HCT116 (cell line): Measurements from ENCODE around the gene RGS6. TPM values are rescaled to one million over a fixed set of nuclear protein-coding genes. Genes with fewer than 3 reads are reported as not detected.

Source experiments
- ATAC-seq: fragments of 200-7000 bp; cut with Tn5 transposase; 2 replicates; pipeline ENCODE4 v1.9.1; 2020; ENCODE audit warnings: mild to moderate bottlenecking, moderate library complexity
- BruUV-seq: library from RNA; stranded (reverse); fragments of 400-500 nt; replicated peaks from 2 replicates; lab custom pipeline; 2021; lab: Mats Ljungman, UMichigan
- CTCF ChIA-PET: fragments of 300-600 bp; sonication (Branson Sonifier 250); formaldehyde crosslinking; loops from one replicate; lab custom pipeline; 2021; ENCODE audit warnings: antibody characterized with exemption; lab: Charles Lee
- POLR2A ChIA-PET: fragments of 300-600, 350-600 bp; sonication (Branson Sonifier 250); formaldehyde crosslinking; loops from one replicate; lab custom pipeline; 2021; ENCODE audit warnings: antibody characterized with exemption; lab: Charles Lee
- RAD21 ChIA-PET, 2 experiments: fragments of 300-600 bp; sonication (Branson Sonifier 250); formaldehyde crosslinking; loops; one replicate each; lab custom pipeline; 2023; ENCODE audit warnings: low total read pairs in 2 of 2; ENCODE audit not compliant: uncharacterized antibody in 2 of 2, unreplicated experiment in 2 of 2, low non-redundant PET in 1 of 2; lab: Charles Lee
- DNase-seq: peaks from one replicate; pipeline ENCODE4 v3.0.0-alpha.2; 2010; ENCODE audit warnings: low read depth, low spot score
- H2AFZ ChIP-seq: fragments of 200-600 bp; shearing (Covaris generic), sonication (generic); 2 replicates; pipeline ENCODE4 v1.6.1; 2017; ENCODE audit warnings: low read depth, mixed run types, mixed read lengths, antibody characterized with exemption, low read length; ENCODE audit not compliant: poor library complexity, severe bottlenecking
- H3K27ac ChIP-seq: 2 replicates; pipeline ENCODE4 v1.5.1; 2012; ENCODE audit warnings: low read depth, low read length
- H3K27me3 ChIP-seq: fragments of 200-600 bp; sonication (generic); 2 replicates; pipeline ENCODE4 v1.6.1; 2016; ENCODE audit warnings: mixed run types, low read length, mixed read lengths; ENCODE audit not compliant: insufficient read depth
- H3K36me3 ChIP-seq, 2 experiments: fragments of 200-500 bp in 1 of 2; fragments of 200-600 bp in 1 of 2; sonication (Bioruptor generic) in 1 of 2; sonication (generic) in 1 of 2; 2 replicates each; pipeline versions ENCODE4 v1.5.1 to v1.6.1; 2014 to 2016; ENCODE audit warnings: low read length in 2 of 2, inconsistent platforms in 1 of 2, mixed read lengths in 1 of 2, mixed run types in 1 of 2; ENCODE audit not compliant: insufficient read depth in 2 of 2, control insufficient read depth in 1 of 2
- H3K4me1 ChIP-seq, 2 experiments: fragments of 200-600 bp in 1 of 2; sonication (generic) in 1 of 2; 2 replicates each; pipeline versions ENCODE4 v1.5.1 to v1.6.1; 2012 to 2017; ENCODE audit warnings: low read length in 2 of 2, inconsistent platforms in 1 of 2, mild to moderate bottlenecking in 1 of 2, mixed read lengths in 1 of 2, mixed run types in 1 of 2, moderate library complexity in 1 of 2; ENCODE audit not compliant: insufficient read depth in 2 of 2, control insufficient read depth in 1 of 2
- H3K4me2 ChIP-seq: fragments of 200-600 bp; sonication (generic); 2 replicates; pipeline ENCODE4 v1.6.1; 2017; ENCODE audit warnings: mixed run types, low read length, mixed read lengths
- H3K4me3 ChIP-seq, 2 experiments: fragments of 200-600 bp in 1 of 2; sonication (generic) in 1 of 2; replicated peaks in 1 of 2; 2 replicates each; pipeline ENCODE4 v1.5.1; 2011 to 2016; ENCODE audit warnings: low read length in 2 of 2, control low read depth in 1 of 2, low read depth in 1 of 2, mild to moderate bottlenecking in 1 of 2, mixed read lengths in 1 of 2, mixed run types in 1 of 2
- H3K79me2 ChIP-seq: fragments of 200-600 bp; sonication (generic); 2 replicates; pipeline ENCODE4 v1.6.1; 2017; ENCODE audit warnings: mild to moderate bottlenecking, mixed run types, low read length, moderate library complexity, mixed read lengths; ENCODE audit not compliant: insufficient read depth
- H3K9ac ChIP-seq: fragments of 200-600 bp; sonication (generic); 2 replicates; pipeline ENCODE4 v1.6.1; 2016; ENCODE audit warnings: low read length, mixed read lengths
- H3K9me2 ChIP-seq: fragments of 200-600 bp; sonication (generic), shearing (Covaris generic); 2 replicates; pipeline ENCODE4 v1.6.1; 2017; ENCODE audit warnings: mixed run types, mild to moderate bottlenecking, moderate library complexity; ENCODE audit not compliant: insufficient read depth
- H3K9me3 ChIP-seq, 2 experiments: fragments of 200-500 bp in 1 of 2; fragments of 200-600 bp in 1 of 2; sonication (Bioruptor generic) in 1 of 2; sonication (generic) in 1 of 2; 2 replicates each; pipeline ENCODE4 v1.6.1; 2014 to 2017; ENCODE audit warnings: low read length in 2 of 2, mixed read lengths in 2 of 2, inconsistent platforms in 1 of 2, low read depth in 1 of 2, mild to moderate bottlenecking in 1 of 2, mixed run types in 1 of 2, moderate library complexity in 1 of 2; ENCODE audit not compliant: control insufficient read depth in 1 of 2, insufficient read depth in 1 of 2
- H4K20me1 ChIP-seq: fragments of 200-600 bp; sonication (generic), shearing (Covaris generic); 2 replicates; pipeline ENCODE4 v1.6.1; 2017; ENCODE audit warnings: mixed run types, mild to moderate bottlenecking, moderate library complexity; ENCODE audit not compliant: insufficient read depth
- CBX3 ChIP-seq: IDR thresholded peaks from 2 replicates; pipeline ENCODE4 v1.6.1; 2012; ENCODE audit warnings: low read depth
- CEBPB ChIP-seq: IDR thresholded peaks from 2 replicates; pipeline ENCODE4 v1.6.1; 2012; ENCODE audit warnings: low read depth
- EZH2 ChIP-seq: fragments of 200-600 bp; sonication (generic); IDR thresholded peaks from 2 replicates; pipeline ENCODE4 v1.6.1; 2017; ENCODE audit warnings: antibody characterized with exemption, mixed run types
- EZH2phosphoT487 ChIP-seq: fragments of 200-600 bp; IDR thresholded peaks from 2 replicates; pipeline ENCODE4 v1.6.1; 2018; ENCODE audit warnings: antibody characterized with exemption, borderline replicate concordance
- FOSL1 ChIP-seq: IDR thresholded peaks from 2 replicates; pipeline ENCODE4 v1.6.1; 2012; ENCODE audit warnings: low read depth
- JUND ChIP-seq: IDR thresholded peaks from 2 replicates; pipeline ENCODE4 v1.6.1; 2012
- MAX ChIP-seq: IDR thresholded peaks from 2 replicates; pipeline ENCODE4 v1.6.1; 2012
- POLR2A ChIP-seq: IDR thresholded peaks from 2 replicates; pipeline ENCODE4 v1.7.0; 2011; ENCODE audit warnings: borderline replicate concordance; ENCODE audit not compliant: insufficient read depth, insufficient read length; ENCODE audit errors: extremely low read depth
- POLR2AphosphoS5 ChIP-seq: IDR thresholded peaks from 2 replicates; pipeline ENCODE4 v1.6.1; 2011; ENCODE audit warnings: mild to moderate bottlenecking, low read depth, low read length, moderate library complexity
- RAD21 ChIP-seq: IDR thresholded peaks from 2 replicates; pipeline ENCODE4 v1.6.1; 2012; ENCODE audit warnings: low read depth, mild to moderate bottlenecking
- SRF ChIP-seq: IDR thresholded peaks from 2 replicates; pipeline ENCODE4 v1.6.1; 2012; ENCODE audit warnings: low read depth
- TCF7L2 ChIP-seq: IDR thresholded peaks from 2 replicates; pipeline ENCODE4 v1.7.0; 2011; ENCODE audit warnings: borderline replicate concordance, inconsistent platforms; ENCODE audit not compliant: insufficient read depth, insufficient read length; ENCODE audit errors: extremely low read depth
- ZFX ChIP-seq: fragments of 450-650 bp; IDR thresholded peaks from 2 replicates; pipeline ENCODE4 v1.6.1; 2017
- intact Hi-C: fragments of 100-400 bp; cut with micrococcal nuclease; formaldehyde crosslinking; loops from 2 replicates; pipeline ENCODE4 v1.10.0; 2022
- total RNA-seq: library from RNA; stranded (reverse); gene quantifications from one replicate; pipeline ENCODE4 v1.2.1, GENCODE V29; 2021; ENCODE audit not compliant: unreplicated experiment
- TF ChIP-seq, protein P1 (sequence below), 3 experiments: fragments of 200-600 bp in 1 of 3; sonication (generic) in 1 of 3; IDR thresholded peaks in 2 of 3; conservative IDR thresholded peaks in 1 of 3; 2 replicates each; pipeline ENCODE4 v1.5.1; 2012 to 2017; ENCODE audit warnings: low read depth in 2 of 3, low read length in 2 of 3, antibody characterized with exemption in 1 of 3, borderline replicate concordance in 1 of 3, control low read depth in 1 of 3, mild to moderate bottlenecking in 1 of 3, mixed read lengths in 1 of 3, mixed run types in 1 of 3, moderate library complexity in 1 of 3; ENCODE audit not compliant: insufficient read depth in 1 of 3
- TF ChIP-seq, protein P2 (sequence below): IDR thresholded peaks from 2 replicates; pipeline ENCODE4 v1.6.1; 2012; ENCODE audit warnings: low read depth

RGS6 gene
- total RNA-seq, 1 experiment from 2014 or later = 4.7 TPM

- no peak for TF ChIP-seq TCF7L2
- no peak for TF ChIP-seq POLR2A
- no peak for TF ChIP-seq CEBPB
- TF ChIP-seq ZFX = no peak
- no peak for TF ChIP-seq EZH2
- no peak for TF ChIP-seq SRF
- TF ChIP-seq JUND = no peak
- TF ChIP-seq EZH2phosphoT487 = no peak
- TF ChIP-seq MAX = no peak
- TF ChIP-seq, protein P1, sequence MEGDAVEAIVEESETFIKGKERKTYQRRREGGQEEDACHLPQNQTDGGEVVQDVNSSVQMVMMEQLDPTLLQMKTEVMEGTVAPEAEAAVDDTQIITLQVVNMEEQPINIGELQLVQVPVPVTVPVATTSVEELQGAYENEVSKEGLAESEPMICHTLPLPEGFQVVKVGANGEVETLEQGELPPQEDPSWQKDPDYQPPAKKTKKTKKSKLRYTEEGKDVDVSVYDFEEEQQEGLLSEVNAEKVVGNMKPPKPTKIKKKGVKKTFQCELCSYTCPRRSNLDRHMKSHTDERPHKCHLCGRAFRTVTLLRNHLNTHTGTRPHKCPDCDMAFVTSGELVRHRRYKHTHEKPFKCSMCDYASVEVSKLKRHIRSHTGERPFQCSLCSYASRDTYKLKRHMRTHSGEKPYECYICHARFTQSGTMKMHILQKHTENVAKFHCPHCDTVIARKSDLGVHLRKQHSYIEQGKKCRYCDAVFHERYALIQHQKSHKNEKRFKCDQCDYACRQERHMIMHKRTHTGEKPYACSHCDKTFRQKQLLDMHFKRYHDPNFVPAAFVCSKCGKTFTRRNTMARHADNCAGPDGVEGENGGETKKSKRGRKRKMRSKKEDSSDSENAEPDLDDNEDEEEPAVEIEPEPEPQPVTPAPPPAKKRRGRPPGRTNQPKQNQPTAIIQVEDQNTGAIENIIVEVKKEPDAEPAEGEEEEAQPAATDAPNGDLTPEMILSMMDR (IDR thresholded peaks at IDR 0.05 in 2 of 3, conservative IDR thresholded peaks at IDR 0.05 in 1 of 3; ENCODE audit: borderline replicate concordance in 1 of 3, insufficient read depth in 1 of 3, low read depth in 2 of 3, low read length in 2 of 3) = no peak
- TF ChIP-seq, protein P2, sequence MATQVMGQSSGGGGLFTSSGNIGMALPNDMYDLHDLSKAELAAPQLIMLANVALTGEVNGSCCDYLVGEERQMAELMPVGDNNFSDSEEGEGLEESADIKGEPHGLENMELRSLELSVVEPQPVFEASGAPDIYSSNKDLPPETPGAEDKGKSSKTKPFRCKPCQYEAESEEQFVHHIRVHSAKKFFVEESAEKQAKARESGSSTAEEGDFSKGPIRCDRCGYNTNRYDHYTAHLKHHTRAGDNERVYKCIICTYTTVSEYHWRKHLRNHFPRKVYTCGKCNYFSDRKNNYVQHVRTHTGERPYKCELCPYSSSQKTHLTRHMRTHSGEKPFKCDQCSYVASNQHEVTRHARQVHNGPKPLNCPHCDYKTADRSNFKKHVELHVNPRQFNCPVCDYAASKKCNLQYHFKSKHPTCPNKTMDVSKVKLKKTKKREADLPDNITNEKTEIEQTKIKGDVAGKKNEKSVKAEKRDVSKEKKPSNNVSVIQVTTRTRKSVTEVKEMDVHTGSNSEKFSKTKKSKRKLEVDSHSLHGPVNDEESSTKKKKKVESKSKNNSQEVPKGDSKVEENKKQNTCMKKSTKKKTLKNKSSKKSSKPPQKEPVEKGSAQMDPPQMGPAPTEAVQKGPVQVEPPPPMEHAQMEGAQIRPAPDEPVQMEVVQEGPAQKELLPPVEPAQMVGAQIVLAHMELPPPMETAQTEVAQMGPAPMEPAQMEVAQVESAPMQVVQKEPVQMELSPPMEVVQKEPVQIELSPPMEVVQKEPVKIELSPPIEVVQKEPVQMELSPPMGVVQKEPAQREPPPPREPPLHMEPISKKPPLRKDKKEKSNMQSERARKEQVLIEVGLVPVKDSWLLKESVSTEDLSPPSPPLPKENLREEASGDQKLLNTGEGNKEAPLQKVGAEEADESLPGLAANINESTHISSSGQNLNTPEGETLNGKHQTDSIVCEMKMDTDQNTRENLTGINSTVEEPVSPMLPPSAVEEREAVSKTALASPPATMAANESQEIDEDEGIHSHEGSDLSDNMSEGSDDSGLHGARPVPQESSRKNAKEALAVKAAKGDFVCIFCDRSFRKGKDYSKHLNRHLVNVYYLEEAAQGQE = no peak
- no peak for TF ChIP-seq CBX3
- TF ChIP-seq FOSL1 = no peak
- TF ChIP-seq POLR2AphosphoS5 = no peak
- TF ChIP-seq RAD21 = no peak
- TF ChIP-seq, all 23 proteins: peak for 0
- H3K4me2 ChIP-seq = no peak overlapping the region
- intact Hi-C loops = no loop called here
- H3K4me1 ChIP-seq = no peaks in the 10 kb centered on the region
- no peak overlapping the region for H3K27ac ChIP-seq
- ChIA-PET POLR2A (no interaction called here), RAD21 (no interaction called here), CTCF (no interaction called here)
- DNase-seq (no peak), ATAC-seq (no peak)
- H3K79me2 ChIP-seq = no peaks in the 10 kb centered on the region
- peaks cover 0 to 2% of the 10 kb centered on the region in 2 experiments; a peak in 1 of 4 replicates for H3K9me3 ChIP-seq
- no peak overlapping the region for H3K4me3 ChIP-seq
- no peaks in the 10 kb centered on the region for H3K9me2 ChIP-seq
- no peaks in the 10 kb centered on the region for H3K36me3 ChIP-seq
- no peak overlapping the region for H3K9ac ChIP-seq
- no peak overlapping the region for H2AFZ ChIP-seq
- no peaks in the 10 kb centered on the region for H3K27me3 ChIP-seq
- BruUV-seq = no TSS peak
- H4K20me1 ChIP-seq = no peaks in the 10 kb centered on the region
Measured at GRCh38 chr14:72215080-72215479, 282.9 kb downstream of the RGS6 start.
